Esophagus muscularis mucosa (tissue), 4 donors: ENCODE data around the gene UNC45B. TPM values are rescaled to one million over a fixed set of nuclear protein-coding genes. Genes with fewer than 3 reads are reported as not detected.

ENCODE experiments used
- DNase-seq: peaks from one replicate; pipeline ENCODE4 v3.0.0-alpha.2; 2017; ENCODE audit errors: extremely low spot score
- H3K27ac ChIP-seq, 4 donors: fragments of 200-600 bp; sonication (generic); replicated peaks in 1 of 4; 1 replicate in 3 of 4; 2 replicates in 1 of 4; pipeline ENCODE4 v1.5.1; 2016 to 2019; ENCODE audit warnings: mild to moderate bottlenecking in 1 of 4
- H3K27me3 ChIP-seq, 4 donors: fragments of 200-600 bp; sonication (generic); one replicate each; pipeline versions ENCODE4 v1.5.1 to v1.6.0; 2016 to 2019
- H3K36me3 ChIP-seq, 4 donors: fragments of 200-600 bp; sonication (generic); one replicate each; pipeline ENCODE4 v1.5.1; 2016 to 2019
- H3K4me1 ChIP-seq, 4 donors: fragments of 200-600 bp; sonication (generic); one replicate each; pipeline ENCODE4 v1.5.1; 2016 to 2019
- H3K4me3 ChIP-seq, 4 donors: fragments of 200-600 bp; sonication (generic); 1 replicate in 2 of 4; 2 replicates in 2 of 4; pipeline ENCODE4 v1.5.1; 2016 to 2019; ENCODE audit warnings: mild to moderate bottlenecking in 4 of 4, moderate library complexity in 1 of 4
- H3K9me3 ChIP-seq, 4 donors: fragments of 200-600 bp; sonication (generic); 1 replicate in 3 of 4; 2 replicates in 1 of 4; pipeline ENCODE4 v1.5.1; 2016 to 2019
- CTCF ChIP-seq, 3 experiments: fragments of 200-600 bp in 2 of 3; fragments of 450-650 bp in 1 of 3; sonication (generic) in 2 of 3; IDR thresholded peaks; one replicate each; pipeline ENCODE4 v1.5.1; 2017 to 2019; ENCODE audit warnings: antibody characterized with exemption in 3 of 3, mild to moderate bottlenecking in 2 of 3, moderate library complexity in 1 of 3
- EP300 ChIP-seq: sonication (generic); formaldehyde crosslinking; IDR thresholded peaks from one replicate; pipeline ENCODE4 v1.6.1; 2017; ENCODE audit warnings: antibody characterized with exemption
- POLR2A ChIP-seq: fragments of 450-650 bp; IDR thresholded peaks from one replicate; pipeline ENCODE4 v1.6.1; 2017; ENCODE audit warnings: antibody characterized with exemption, moderate library complexity, mild to moderate bottlenecking, low read depth
- POLR2AphosphoS5 ChIP-seq, 2 donors: sonication (generic); formaldehyde crosslinking; IDR thresholded peaks; one replicate each; pipeline ENCODE4 v1.6.1; 2017; ENCODE audit warnings: antibody characterized with exemption in 2 of 2
- WGBS: methylation state at CpG from one replicate; pipeline ENCODE4 v1.1.5; 2018; 5-methylcytosine and 5-hydroxymethylcytosine counted together
- intact Hi-C: fragments of 100-400 bp; cut with DNase I; formaldehyde crosslinking; loops from one replicate; pipeline ENCODE4 v1.15.1; 2023
- total RNA-seq, 4 donors: library from RNA; depleted of rRNA; stranded (reverse); fragments of >200 nt; gene quantifications; one replicate each; pipeline versions ENCODE4 v1.1.0 to v1.2.1, GENCODE V29; 2016

UNC45B gene
- total RNA-seq, 4 donors from 2014 or later: under 0.01 to 0.23 (median 0.06) TPM; not detected in 1

- intact Hi-C loops: no loop called here
- Histone ChIP-seq H3K27me3 (peaks cover 0 to 7% (median 0%) of the 10 kb centered on the region in 4 donors), H3K4me1 (no peaks in the 10 kb centered on the region), H3K36me3 (peaks cover 0 to 82% (median 0%) of the 10 kb centered on the region in 4 donors), H3K9me3 (no peaks in the 10 kb centered on the region), H3K27ac (no peak overlapping the region), H3K4me3 (no peak overlapping the region)
- TF ChIP-seq POLR2A: no peak
- no peak for TF ChIP-seq CTCF (IDR thresholded peaks at IDR 0.05)
- no peak for TF ChIP-seq POLR2AphosphoS5 (IDR thresholded peaks at IDR 0.05)
- TF ChIP-seq EP300: no peak
- 74% methylated on average over 5 of the region's 6 CpGs for WGBS
- no peak for DNase-seq
These were observed 35.7 kb downstream of the UNC45B start for GRCh38 chr17:35183332-35183731.

DNA sequence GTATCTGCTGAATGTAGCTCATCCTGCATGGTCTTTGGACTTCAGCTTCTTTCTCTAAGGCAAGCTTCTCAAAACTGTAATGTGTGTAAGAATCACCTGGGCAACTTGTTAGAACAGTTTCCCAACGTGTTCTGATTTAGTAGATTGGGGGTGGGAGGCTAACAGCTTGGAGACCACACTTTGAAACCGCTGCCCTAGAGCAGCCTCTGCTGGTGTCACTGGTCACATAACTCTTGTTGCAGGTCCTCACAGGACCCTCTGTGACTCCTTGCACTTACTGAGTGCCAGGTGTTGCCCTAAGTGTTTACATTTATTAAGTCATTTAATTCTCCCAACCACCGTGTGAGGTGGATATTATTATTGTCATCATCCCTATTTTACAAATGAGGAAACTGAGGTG, 36.7 kb downstream of the UNC45B start:
- Histone ChIP-seq H3K9me3 (no peaks in the 10 kb centered on the region), H3K36me3 (peaks cover 0 to 83% (median 0%) of the 10 kb centered on the region in 4 donors), H3K27ac (no peak overlapping the region), H3K4me3 (no peak overlapping the region), H3K27me3 (peaks cover 0 to 7% (median 0%) of the 10 kb centered on the region in 4 donors), H3K4me1 (no peaks in the 10 kb centered on the region)
- intact Hi-C loops: no loop called here
- WGBS: 54% methylated on average over 3 of the region's 3 CpGs
- DNase-seq: no peak
- TF ChIP-seq POLR2AphosphoS5 (IDR thresholded peaks at IDR 0.05) (no peak), POLR2A (no peak), CTCF (IDR thresholded peaks at IDR 0.05) (no peak), EP300 (no peak)

- no peak for TF ChIP-seq EP300
- no peak for TF ChIP-seq POLR2A
- no peak for TF ChIP-seq CTCF (IDR thresholded peaks at IDR 0.05)
- TF ChIP-seq POLR2AphosphoS5 (IDR thresholded peaks at IDR 0.05): no peak
- 83% methylated on average over 1 of the region's 1 CpG for WGBS
- intact Hi-C loops: no loop called here
These were observed 38.2 kb downstream of the UNC45B start for GRCh38 chr17:35185849-35186248.

DNA sequence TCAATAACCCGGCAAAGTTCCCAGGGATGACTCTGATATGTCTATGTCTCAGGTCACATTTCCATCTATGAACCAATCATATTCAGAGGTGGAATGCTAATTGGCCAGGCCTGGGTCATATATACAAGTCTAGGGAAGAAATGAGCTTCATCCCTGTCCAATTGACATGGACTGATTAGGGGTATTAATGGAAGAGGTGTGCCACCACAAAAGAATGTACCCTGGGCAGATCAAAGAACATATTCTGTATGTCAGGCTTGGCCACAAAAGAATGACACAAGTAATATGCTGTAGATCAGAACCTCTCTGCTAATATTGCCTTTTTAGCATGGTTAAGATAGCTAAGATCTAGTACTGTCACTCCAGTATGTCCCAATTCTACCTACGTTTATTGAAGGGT, 39.9 kb downstream of the UNC45B start:
- DNase-seq: no peak
- TF ChIP-seq EP300 (no peak), POLR2AphosphoS5 (IDR thresholded peaks at IDR 0.05) (no peak), POLR2A (no peak)
- Histone ChIP-seq H3K4me1 (no peaks in the 10 kb centered on the region), H3K27ac (no peak overlapping the region), H3K27me3 (peaks cover 0 to 7% (median 0%) of the 10 kb centered on the region in 4 donors), H3K36me3 (peaks cover 0 to 51% (median 0%) of the 10 kb centered on the region in 4 donors), H3K9me3 (no peaks in the 10 kb centered on the region), H3K4me3 (no peak overlapping the region)
- 86% methylated on average over 2 of the region's 2 CpGs for WGBS
- intact Hi-C loops: no loop called here

More at GRCh38 chr17:35185849-35186248, 38.2 kb downstream of the UNC45B start:
- Histone ChIP-seq H3K4me1 (no peaks in the 10 kb centered on the region), H3K27ac (no peak overlapping the region), H3K9me3 (no peaks in the 10 kb centered on the region), H3K36me3 (peaks cover 0 to 67% (median 0%) of the 10 kb centered on the region in 4 donors), H3K27me3 (peaks cover 0 to 7% (median 0%) of the 10 kb centered on the region in 4 donors), H3K4me3 (no peak overlapping the region)
- DNase-seq: no peak

- no peak for TF ChIP-seq POLR2AphosphoS5 (IDR thresholded peaks at IDR 0.05)
- TF ChIP-seq CTCF (IDR thresholded peaks at IDR 0.05): no peak
- TF ChIP-seq POLR2A: no peak
- TF ChIP-seq EP300: no peak
- Histone ChIP-seq H3K27me3 (peaks cover 0 to 7% (median 0%) of the 10 kb centered on the region in 4 donors), H3K27ac (no peak overlapping the region), H3K4me3 (no peak overlapping the region), H3K4me1 (no peaks in the 10 kb centered on the region), H3K9me3 (no peaks in the 10 kb centered on the region), H3K36me3 (peaks cover 0 to 44% (median 0%) of the 10 kb centered on the region in 4 donors)
- no peak for DNase-seq
- 34% methylated on average over 2 of the region's 2 CpGs for WGBS
- intact Hi-C loops: no loop called here
These were observed 40.5 kb downstream of the UNC45B start for GRCh38 chr17:35188111-35188510.
